CD4-positive, alpha-beta T cell treated with Interleukin-17A for 1 hour (primary cell): ENCODE results near the gene DPH5.

Experiments used
- DNase-seq: peaks from one replicate; pipeline ENCODE4 v3.0.0-alpha.2; 2020

DPH5 gene

GRCh38 chr1:101029184-101029583 lies 3.6 kb upstream of the DPH5 start:
- no peak for DNase-seq

DNA sequence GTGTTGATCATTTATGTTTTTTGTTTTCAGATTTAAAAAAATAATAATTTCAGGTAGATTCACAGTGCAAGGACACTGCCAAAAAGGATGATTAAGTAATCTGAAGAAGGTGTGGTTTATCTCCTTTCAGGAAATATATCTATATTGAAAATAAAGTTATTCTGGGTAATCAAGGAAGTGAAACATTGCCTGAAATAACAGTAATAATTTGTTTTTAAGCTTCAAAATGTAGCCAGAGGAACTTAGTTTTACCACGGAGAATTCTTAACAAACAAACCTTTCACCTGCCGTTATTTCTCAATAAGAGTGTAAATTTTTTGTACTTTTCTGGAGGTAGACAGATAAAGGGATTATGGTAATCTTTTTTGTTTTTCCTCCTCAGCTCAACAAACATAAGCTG lies 2.9 kb upstream of the DPH5 start:
- no peak for DNase-seq

DNA sequence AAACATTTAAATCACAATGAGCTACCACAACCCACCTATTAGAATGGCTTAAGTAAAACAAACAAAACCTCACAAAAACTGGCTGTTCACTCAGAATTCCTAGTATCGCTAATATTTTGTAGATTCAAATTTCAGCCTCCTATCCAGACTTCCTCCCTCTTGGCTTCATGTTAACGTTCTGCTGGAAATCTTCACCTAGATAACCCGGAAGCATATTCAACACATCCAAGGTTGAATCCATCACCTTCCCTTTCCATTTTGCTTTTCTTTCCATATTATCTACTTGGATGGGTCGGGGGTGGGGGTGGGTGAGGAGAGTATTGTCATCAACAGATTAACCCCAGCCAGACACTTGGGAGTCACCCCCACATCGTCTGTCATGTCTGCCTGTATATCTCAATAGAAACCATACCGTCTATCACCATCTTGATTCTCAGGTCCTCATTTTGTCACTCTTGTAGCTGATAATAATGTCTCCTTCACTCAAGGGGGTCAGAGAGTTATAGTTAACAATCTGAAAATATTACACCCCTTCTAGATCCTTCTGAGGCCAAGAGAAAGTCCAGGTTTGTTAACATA lies 1.7 kb upstream of the DPH5 start:
- no peak for DNase-seq

DNA sequence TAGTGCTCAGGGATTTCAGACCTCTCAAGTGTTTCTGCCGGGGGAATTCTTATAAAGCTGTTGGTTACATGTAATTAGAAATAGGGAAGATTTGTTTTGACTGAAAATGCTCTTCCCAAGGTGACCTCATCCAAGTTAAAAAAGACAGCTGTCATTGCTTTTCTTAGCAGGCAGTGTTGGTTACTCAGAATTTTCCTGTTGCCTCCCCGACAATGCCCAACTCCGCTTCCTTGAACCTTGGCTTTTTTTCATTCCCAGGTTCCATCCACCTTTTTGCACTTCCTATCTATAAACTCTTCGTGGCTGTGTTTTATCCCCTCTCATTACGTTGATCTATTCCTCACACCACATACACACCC lies 825 bp upstream of the DPH5 start:
- no peak for DNase-seq

GRCh38 chr1:101025283-101025656 lies 314 bp downstream of the DPH5 start:
- no peak for DNase-seq

- no peak for DNase-seq
Measured at GRCh38 chr1:101022294-101022693, 3.3 kb downstream of the DPH5 start.

GRCh38 chr1:101017448-101017847 lies 8.1 kb downstream of the DPH5 start:
- no peak for DNase-seq

GRCh38 chr1:101013776-101014175 lies 11.8 kb downstream of the DPH5 start:
- no peak for DNase-seq

GRCh38 chr1:101008229-101008834 lies 17.3 kb downstream of the DPH5 start:
- no peak for DNase-seq

DNA sequence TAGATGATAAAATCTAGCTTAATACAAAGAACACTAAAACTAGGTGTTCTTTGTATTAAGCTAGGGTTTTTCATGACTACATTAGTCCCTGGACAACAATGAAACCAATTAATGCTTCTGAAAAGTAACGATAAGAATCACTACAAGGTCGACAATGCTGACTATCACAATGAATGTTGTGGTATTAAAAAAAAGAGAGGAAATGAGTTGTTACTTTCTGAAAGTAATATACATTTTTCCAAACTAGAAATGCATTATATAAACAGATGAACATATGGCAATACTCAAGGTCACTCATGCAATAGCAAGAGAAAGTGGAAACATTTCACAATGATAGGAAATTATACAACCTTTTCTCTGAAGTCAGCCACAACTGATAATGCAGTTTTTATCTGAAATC lies 19.0 kb downstream of the DPH5 start:
- DNase-seq: no peak

GRCh38 chr1:101005871-101006270 lies 19.7 kb downstream of the DPH5 start:
- peak; percentile 46 for DNase-seq

DNA sequence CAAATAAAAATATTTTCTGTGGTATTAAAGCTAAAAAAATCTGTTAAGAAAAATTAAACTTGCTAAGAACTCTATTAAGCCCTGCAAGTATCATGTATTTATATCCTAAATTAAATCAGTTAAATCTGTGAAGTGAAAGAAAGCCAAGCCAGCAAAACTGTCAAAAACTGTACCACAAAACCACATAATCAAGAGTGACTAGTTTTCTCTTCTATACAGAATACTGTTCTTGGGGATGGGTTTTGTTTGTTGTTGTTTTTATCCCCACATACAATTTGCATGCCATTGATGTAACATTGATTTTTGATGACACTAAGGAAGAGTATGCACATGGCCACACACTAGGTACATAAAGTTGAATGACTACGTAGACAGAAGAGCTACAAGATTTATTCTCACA lies 20.4 kb downstream of the DPH5 start:
- DNase-seq: peak; percentile 23

GRCh38 chr1:101004670-101005069 lies 20.9 kb downstream of the DPH5 start:
- no peak for DNase-seq

GRCh38 chr1:101004061-101004460 lies 21.5 kb downstream of the DPH5 start:
- DNase-seq: no peak

DNA sequence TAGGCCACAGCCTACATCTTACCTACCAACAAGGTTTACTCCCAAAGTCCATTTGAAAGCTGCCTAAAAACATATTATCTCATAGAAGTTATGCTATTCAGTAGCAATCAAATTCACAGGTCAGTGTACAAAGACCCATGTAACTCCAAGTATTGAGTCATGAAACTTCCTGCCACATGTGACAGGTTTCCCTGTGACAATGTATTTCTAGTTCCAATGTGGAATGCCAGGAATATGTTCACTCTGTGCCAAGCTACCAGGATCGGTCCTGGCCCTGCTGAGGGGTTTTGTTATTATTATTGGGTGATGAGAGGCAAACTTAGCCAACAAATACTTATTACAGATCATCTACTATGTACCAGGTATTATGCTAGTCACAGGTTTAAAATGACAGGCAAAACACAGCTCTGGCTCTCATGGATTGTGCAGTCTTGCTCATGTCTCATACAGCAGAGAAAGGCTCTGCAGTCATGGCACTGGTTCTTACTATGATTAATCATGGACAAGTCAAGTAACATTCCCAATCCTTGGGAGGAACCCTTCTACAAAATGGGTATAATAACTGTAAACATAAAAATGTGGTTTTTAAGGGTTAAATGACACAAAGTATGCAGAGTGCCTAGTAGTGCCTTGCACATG lies 22.5 kb downstream of the DPH5 start:
- no peak for DNase-seq

DNA sequence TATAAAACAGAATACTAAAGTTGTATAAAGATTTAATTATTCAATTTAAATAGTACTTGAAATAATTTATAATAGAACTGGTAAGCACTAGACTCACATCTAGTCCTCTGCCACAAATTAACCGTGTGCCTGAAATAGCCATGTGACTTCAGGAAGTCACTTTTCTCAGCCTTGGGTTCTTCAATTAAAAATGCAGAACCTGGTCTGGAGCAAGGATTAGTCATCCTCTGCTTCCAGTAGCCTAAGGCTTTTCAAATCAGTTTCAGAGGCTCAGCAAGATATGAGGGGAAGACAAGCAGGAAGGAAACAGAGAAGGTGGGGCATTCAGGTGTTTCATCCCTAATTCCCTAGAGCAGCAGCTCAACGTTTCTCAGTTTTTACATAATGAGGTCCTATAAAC lies 23.0 kb downstream of the DPH5 start:
- peak; percentile 17 for DNase-seq

DNA sequence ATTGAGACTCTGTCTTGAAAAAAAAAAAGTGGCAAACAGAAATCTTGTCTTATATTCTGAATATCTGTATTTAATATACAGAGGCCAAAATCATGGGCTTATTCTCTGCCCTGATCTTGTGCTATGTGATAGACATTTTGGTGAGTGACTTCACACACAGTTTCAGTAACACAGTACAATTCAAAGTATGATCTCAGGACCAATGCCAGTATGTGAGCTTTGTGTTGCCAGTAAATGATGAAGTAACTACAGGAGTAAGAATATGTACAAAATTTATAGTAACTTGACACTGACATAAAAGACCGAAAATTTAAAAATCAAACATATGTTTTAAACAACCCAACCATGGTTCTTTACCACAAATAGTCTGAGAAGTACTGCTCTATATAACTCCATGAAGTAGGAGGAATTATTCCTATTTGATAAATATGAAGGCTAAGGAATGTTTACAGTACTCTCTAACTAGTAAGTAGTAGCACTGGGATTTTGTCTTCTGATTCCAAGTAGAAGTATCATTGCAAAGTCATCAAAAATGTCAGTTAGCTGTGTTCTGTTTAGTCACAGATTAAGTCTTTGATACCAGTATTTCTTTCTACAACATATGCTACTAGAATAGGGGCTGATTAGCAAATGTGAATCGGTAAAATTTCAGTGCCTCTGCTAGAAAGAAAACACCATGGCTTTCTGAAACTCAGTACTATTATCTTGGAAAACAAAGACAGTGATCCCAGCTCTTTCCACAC lies 25.3 kb downstream of the DPH5 start:
- DNase-seq: no peak

DNA sequence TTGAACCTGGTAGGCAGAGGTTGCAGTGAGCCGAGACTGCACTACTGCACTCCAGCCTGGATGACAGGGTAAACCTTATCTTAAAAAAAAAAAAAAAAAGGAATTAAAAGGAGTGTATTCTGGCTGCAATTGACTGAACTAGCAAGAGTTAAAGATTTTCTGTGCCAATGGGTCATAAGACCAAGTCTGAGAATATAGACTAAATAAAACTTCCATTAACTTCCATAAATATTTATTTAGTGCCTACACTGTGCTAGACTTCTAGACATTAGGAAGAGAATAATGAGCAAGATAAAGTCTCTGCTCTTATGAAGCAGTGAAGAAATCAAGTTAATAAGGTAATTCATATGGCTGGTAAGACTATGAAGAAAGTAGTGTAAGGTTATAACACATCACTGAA lies 27.2 kb downstream of the DPH5 start:
- no peak for DNase-seq

GRCh38 chr1:100995198-100995988 lies 30.2 kb downstream of the DPH5 start:
- DNase-seq: no peak

DNA sequence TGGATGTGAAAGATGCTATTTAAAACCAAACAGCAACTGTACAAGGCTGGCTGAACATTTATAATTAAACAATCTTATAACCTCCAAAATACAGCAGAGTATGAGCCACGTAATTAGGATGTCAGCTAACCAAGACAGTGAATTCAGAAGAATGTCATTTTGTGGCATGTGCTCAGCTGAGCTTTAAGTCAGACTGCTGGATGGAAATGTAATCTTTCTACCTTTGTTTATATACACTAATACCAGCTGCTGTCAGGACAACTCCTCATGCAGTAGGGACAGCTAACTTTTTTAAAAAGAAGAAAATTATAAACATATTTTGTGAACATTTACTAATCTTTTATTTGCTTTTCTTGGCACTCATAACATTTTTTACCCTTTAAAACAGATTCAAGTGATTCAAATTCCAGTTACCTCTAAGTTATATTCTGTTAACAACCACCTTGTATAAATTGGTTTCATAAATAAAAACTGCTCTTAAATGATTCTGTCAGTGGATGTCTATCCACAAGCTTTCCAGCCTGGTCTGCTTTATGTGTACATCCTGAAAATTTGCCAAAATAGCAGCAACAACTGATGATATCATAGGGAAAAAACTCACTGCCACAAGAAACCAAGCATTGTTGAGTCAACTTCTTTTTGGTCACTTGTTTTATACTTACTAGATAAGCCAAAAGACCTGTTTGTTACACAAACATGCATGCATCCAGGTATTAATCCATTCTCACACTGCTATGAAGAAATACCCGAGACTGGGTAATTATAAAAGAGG lies 36.1 kb downstream of the DPH5 start:
- DNase-seq: no peak

GRCh38 chr1:100988121-100988520 lies 37.5 kb downstream of the DPH5 start:
- DNase-seq: no peak

DNA sequence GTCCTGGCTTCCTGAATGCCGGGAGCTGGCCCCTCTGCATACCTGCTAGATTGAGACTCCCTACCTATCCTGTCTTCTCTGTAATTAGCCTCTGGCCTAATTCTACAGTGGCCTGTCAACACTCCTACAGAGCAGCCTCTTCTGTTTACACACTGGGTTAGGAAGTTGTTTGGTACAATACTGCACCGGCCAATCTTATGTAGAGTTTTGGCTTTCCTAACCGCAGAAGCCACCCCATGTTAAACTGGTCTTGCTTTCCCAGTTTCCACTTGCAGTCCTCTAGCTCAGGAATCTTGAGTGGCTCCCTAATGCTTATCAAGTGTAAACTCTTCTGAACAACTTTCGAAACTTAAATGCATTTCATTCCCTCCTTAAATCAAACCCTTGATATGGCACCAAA lies 42.8 kb downstream of the DPH5 start:
- DNase-seq: no peak

- DNase-seq: no peak
Measured at GRCh38 chr1:100979631-100980030, 46.0 kb downstream of the DPH5 start.
